HG02852 (cell line): Measurements from ENCODE around the gene PCLO.
"Not testable (repeated sequence)": the region's sequence is repeated elsewhere in the genome, so short reads cannot be mapped to it uniquely, and the experiment has no call there.

Source experiments
- ATAC-seq: cut with Tn5 transposase; IDR thresholded peaks from one replicate; pipeline ENCODE4 v1.9.1; 2021; ENCODE audit warnings: mild to moderate bottlenecking, moderate library complexity; ENCODE audit not compliant: unreplicated experiment

PCLO gene

GRCh38 chr7:82745117-82745516, 417.6 kb downstream of the PCLO start:
- ATAC-seq: no peak

GRCh38 chr7:82742163-82742562, 420.5 kb downstream of the PCLO start:
- no peak for ATAC-seq

GRCh38 chr7:82741493-82741892, 421.2 kb downstream of the PCLO start:
- ATAC-seq: no peak

- no peak for ATAC-seq
These were observed 422.3 kb downstream of the PCLO start for GRCh38 chr7:82740246-82740848.

GRCh38 chr7:82736633-82737032, 426.1 kb downstream of the PCLO start:
- no peak for ATAC-seq

GRCh38 chr7:82732677-82733076, 430.0 kb downstream of the PCLO start:
- no peak for ATAC-seq

- ATAC-seq: no peak
These were observed 433.3 kb downstream of the PCLO start for GRCh38 chr7:82729172-82730030.

GRCh38 chr7:82726038-82726800, 436.5 kb downstream of the PCLO start:
- no peak for ATAC-seq

GRCh38 chr7:82723411-82723810, 439.3 kb downstream of the PCLO start:
- no peak for ATAC-seq

GRCh38 chr7:82722946-82723345, 439.7 kb downstream of the PCLO start:
- no peak for ATAC-seq

- ATAC-seq: peak; percentile 65
These were observed 447.3 kb downstream of the PCLO start for GRCh38 chr7:82715344-82715743.

- ATAC-seq: peak; percentile 24
These were observed 447.8 kb downstream of the PCLO start for GRCh38 chr7:82714883-82715282.

GRCh38 chr7:82713506-82713905, 449.2 kb downstream of the PCLO start:
- no peak for ATAC-seq

GRCh38 chr7:82706344-82706743, 456.3 kb downstream of the PCLO start:
- not testable (repeated sequence) for ATAC-seq

GRCh38 chr7:82705517-82706260, 457.0 kb downstream of the PCLO start:
- ATAC-seq: no peak

GRCh38 chr7:82704121-82704520, 458.6 kb downstream of the PCLO start:
- ATAC-seq: no peak
